MM.1S (cell line): ENCODE data around the gene THAP9.

Experiments used
- DNase-seq: peaks from one replicate; pipeline ENCODE4 v3.0.0-alpha.2; 2015
- H2AFZ ChIP-seq: fragments of 300-600 bp; sonication (generic); 2 replicates; pipeline ENCODE4 v1.6.0; 2016; ENCODE audit warnings: antibody characterized with exemption, low read length
- H3F3A ChIP-seq: fragments of 300-600 bp; sonication (generic); 2 replicates; pipeline ENCODE4 v1.6.1; 2016; ENCODE audit warnings: mild to moderate bottlenecking, antibody characterized with exemption, low read length, moderate library complexity, mixed read lengths; ENCODE audit not compliant: insufficient read depth
- H3K27ac ChIP-seq: fragments of 300-600 bp; sonication (generic); 2 replicates; pipeline ENCODE4 v1.5.1; 2016; ENCODE audit warnings: mild to moderate bottlenecking, low read length
- H3K27me3 ChIP-seq: fragments of 300-600 bp; sonication (generic); replicated peaks from 2 replicates; pipeline ENCODE4 v1.6.0; 2016; ENCODE audit warnings: low read length; ENCODE audit not compliant: insufficient read depth
- H3K36me3 ChIP-seq: fragments of 300-600 bp; sonication (generic); replicated peaks from 2 replicates; pipeline ENCODE4 v1.6.1; 2016; ENCODE audit warnings: mild to moderate bottlenecking, low read length, mixed read lengths; ENCODE audit not compliant: insufficient read depth
- H3K4me1 ChIP-seq: fragments of 300-600 bp; sonication (generic); 2 replicates; pipeline ENCODE4 v1.6.1; 2016; ENCODE audit warnings: low read length, mixed read lengths
- H3K4me2 ChIP-seq: fragments of 300-600 bp; sonication (generic); 2 replicates; pipeline ENCODE4 v1.6.0; 2016; ENCODE audit warnings: low read depth, low read length
- H3K4me3 ChIP-seq: fragments of 300-600 bp; sonication (generic); 2 replicates; pipeline ENCODE4 v1.5.1; 2016; ENCODE audit warnings: low read length, mixed read lengths
- H3K79me2 ChIP-seq: fragments of 300-600 bp; sonication (generic); 2 replicates; pipeline ENCODE4 v1.6.1; 2016; ENCODE audit warnings: mixed run types, low read length, mixed read lengths
- H3K9ac ChIP-seq: fragments of 300-600 bp; sonication (generic); 2 replicates; pipeline ENCODE4 v1.6.1; 2016; ENCODE audit warnings: low read length, mixed read lengths
- H3K9me2 ChIP-seq: fragments of 300-600 bp; sonication (generic); replicated peaks from 2 replicates; pipeline ENCODE4 v1.6.1; 2016; ENCODE audit warnings: mild to moderate bottlenecking, low read length, mixed read lengths; ENCODE audit not compliant: insufficient read depth
- H3K9me3 ChIP-seq: fragments of 300-600 bp; sonication (generic); replicated peaks from 2 replicates; pipeline ENCODE4 v1.6.1; 2016; ENCODE audit warnings: mild to moderate bottlenecking, low read length, mixed read lengths; ENCODE audit not compliant: insufficient read depth
- H4K20me1 ChIP-seq: fragments of 300-600 bp; sonication (generic); 2 replicates; pipeline ENCODE4 v1.6.1; 2016; ENCODE audit warnings: mild to moderate bottlenecking, low read length, moderate library complexity, mixed read lengths; ENCODE audit not compliant: insufficient read depth
- CTCF ChIP-seq: fragments of 300-600 bp; sonication (generic); IDR thresholded peaks from 2 replicates; pipeline ENCODE4 v1.5.1; 2016; ENCODE audit warnings: antibody characterized with exemption, low read length, mixed read lengths
- EZH2 ChIP-seq: fragments of 300-600 bp; sonication (generic); optimal IDR thresholded peaks from 2 replicates; pipeline ENCODE3; 2017; ENCODE audit warnings: low read depth, mild to moderate bottlenecking, antibody characterized with exemption, low read length, mixed read lengths
- EZH2phosphoT487 ChIP-seq: fragments of 300-600 bp; sonication (generic); IDR thresholded peaks from 2 replicates; pipeline ENCODE4 v1.6.1; 2018; ENCODE audit warnings: antibody characterized with exemption, low read length

The THAP9 gene

GRCh38 chr4:82900411-82901182 is at the start of gene THAP9:
THAP9 (plus strand) TSS chr4:82900735; CDS start chr4:82900803, 68 bp downstream.
- H4K20me1 ChIP-seq, result peaks cover 10% of the 10 kb centered on the region; the same call in 1 of the 2 replicates
- peaks cover 5% of the 10 kb centered on the region; the same call in 1 of the 2 replicates for H3K36me3 ChIP-seq
- peak within 1 kb of the TSS; percentile 82 for H3K4me2 ChIP-seq
- peaks cover 30% of the 10 kb centered on the region for H3F3A ChIP-seq
- peak within 1 kb of the TSS; percentile 81 for H3K9ac ChIP-seq
- peak within 1 kb of the TSS; percentile 75 for H2AFZ ChIP-seq
- no peak for TF ChIP-seq CTCF
- TF ChIP-seq EZH2phosphoT487, result no peak
- no peak for TF ChIP-seq EZH2
- peaks cover 58% of the 10 kb centered on the region for H3K79me2 ChIP-seq
- peaks cover 13% of the 10 kb centered on the region; the same call in 1 of the 2 replicates for H3K4me1 ChIP-seq
- DNase-seq, result peak; percentile 100
- H3K4me3 ChIP-seq, result peak within 1 kb of the TSS; percentile 79
- H3K9me3 ChIP-seq, result no peaks in the 10 kb centered on the region
- H3K27me3 ChIP-seq, result peaks cover 3% of the 10 kb centered on the region; the same call in 1 of the 2 replicates
- H3K27ac ChIP-seq, result peak within 1 kb of the TSS; percentile 93
- no peaks in the 10 kb centered on the region for H3K9me2 ChIP-seq

DNA sequence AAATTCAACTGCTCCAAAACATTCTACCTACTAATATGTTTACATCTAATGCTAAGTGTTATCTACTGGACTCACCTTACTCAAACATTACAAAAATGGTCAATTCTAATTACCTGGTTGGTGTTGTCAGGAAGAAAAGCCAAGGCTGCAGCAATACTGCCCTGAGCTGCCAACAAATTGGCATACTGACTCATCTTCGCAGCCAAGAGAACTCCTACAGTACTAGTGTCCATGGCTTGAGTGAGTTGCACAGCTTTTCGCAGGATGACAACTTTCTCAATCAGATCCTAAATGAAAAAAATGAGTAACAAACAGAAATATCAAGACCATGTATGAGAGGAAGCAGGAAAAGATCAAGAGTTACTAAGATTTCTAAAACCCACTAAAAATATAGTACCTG is 49.2 kb upstream of the THAP9 start:
- no peak for TF ChIP-seq EZH2
- Histone ChIP-seq H3F3A (no peaks in the 10 kb centered on the region), H3K9ac (no peak overlapping the region), H3K9me2 (no peaks in the 10 kb centered on the region), H3K27me3 (no peaks in the 10 kb centered on the region), H3K36me3 (peaks cover 4% of the 10 kb centered on the region), H3K4me3 (no peak overlapping the region), H3K4me1 (no peaks in the 10 kb centered on the region), H3K9me3 (no peaks in the 10 kb centered on the region), H3K27ac (no peak overlapping the region), H4K20me1 (no peaks in the 10 kb centered on the region), H2AFZ (no peak overlapping the region), H3K79me2 (no peaks in the 10 kb centered on the region), H3K4me2 (no peak overlapping the region)
- DNase-seq, result no peak

DNA sequence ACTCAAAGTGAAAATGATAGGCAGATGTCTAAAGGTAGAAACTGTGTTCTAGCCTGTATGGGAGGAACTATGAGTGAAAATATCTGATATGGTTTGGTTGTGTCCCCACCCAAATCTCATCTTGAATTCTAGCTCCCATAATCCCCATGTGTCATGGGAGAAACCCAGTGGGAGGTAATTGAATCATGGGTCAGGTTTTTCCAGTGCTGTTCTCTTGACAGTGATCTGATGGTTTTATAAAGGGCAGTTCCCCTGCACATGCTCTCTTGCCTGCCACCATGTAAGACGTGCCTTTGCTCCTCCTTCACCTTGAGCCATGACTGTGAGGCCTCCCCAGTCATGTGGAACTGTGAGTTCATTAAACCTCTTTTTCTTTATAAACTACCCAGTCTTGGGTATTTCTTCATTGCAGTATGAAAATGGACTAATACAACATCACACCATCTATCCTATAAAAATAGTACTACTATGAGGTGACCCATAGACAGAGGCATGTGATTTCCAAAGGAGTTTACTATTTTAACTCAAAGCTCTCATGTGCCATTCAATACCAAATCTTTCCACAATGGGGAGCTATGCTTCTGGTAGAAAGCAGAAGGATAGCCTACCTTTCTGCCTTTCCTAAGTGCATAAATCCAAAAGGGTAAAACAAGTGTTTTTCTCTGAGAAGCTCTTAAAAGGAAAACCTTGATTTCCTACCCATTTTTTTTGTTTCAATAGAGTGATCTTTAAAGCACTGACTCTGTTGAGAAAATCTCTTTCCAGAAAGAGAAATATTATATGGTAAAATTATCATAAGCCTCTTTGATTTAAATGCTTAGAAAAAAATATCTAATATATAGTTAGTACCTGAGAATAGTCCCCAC is 48.4 kb upstream of the THAP9 start:
- peak; percentile 41 for DNase-seq
- TF ChIP-seq CTCF (peak; percentile 44), EZH2 (no peak), EZH2phosphoT487 (no peak)
- H4K20me1 ChIP-seq, result no peaks in the 10 kb centered on the region
- H3K27ac ChIP-seq, result no peak overlapping the region
- H3K9me3 ChIP-seq, result no peaks in the 10 kb centered on the region
- H3K79me2 ChIP-seq, result no peaks in the 10 kb centered on the region
- H2AFZ ChIP-seq, result no peak overlapping the region
- H3K4me3 ChIP-seq, result no peak overlapping the region
- no peaks in the 10 kb centered on the region for H3K9me2 ChIP-seq
- H3K36me3 ChIP-seq, result peaks cover 5% of the 10 kb centered on the region
- H3K27me3 ChIP-seq, result no peaks in the 10 kb centered on the region
- H3F3A ChIP-seq, result no peaks in the 10 kb centered on the region
- no peaks in the 10 kb centered on the region for H3K4me1 ChIP-seq
- H3K9ac ChIP-seq, result no peak overlapping the region
- H3K4me2 ChIP-seq, result no peak overlapping the region
